ENCODE measurements around the gene RAB11B. TPM values are rescaled to one million over a fixed set of nuclear protein-coding genes. Genes with fewer than 3 reads are reported as not detected.
A peak's percentile ranks its signal among the peaks of the same experiment; 100 is the strongest.

Gene RAB11B
- total and polyA plus RNA-seq, 2 of the 13 experiments (the other 11 are each of a cell fraction or from before 2014, with no cell fraction given) = 6.0 to 28.4 TPM

DNA sequence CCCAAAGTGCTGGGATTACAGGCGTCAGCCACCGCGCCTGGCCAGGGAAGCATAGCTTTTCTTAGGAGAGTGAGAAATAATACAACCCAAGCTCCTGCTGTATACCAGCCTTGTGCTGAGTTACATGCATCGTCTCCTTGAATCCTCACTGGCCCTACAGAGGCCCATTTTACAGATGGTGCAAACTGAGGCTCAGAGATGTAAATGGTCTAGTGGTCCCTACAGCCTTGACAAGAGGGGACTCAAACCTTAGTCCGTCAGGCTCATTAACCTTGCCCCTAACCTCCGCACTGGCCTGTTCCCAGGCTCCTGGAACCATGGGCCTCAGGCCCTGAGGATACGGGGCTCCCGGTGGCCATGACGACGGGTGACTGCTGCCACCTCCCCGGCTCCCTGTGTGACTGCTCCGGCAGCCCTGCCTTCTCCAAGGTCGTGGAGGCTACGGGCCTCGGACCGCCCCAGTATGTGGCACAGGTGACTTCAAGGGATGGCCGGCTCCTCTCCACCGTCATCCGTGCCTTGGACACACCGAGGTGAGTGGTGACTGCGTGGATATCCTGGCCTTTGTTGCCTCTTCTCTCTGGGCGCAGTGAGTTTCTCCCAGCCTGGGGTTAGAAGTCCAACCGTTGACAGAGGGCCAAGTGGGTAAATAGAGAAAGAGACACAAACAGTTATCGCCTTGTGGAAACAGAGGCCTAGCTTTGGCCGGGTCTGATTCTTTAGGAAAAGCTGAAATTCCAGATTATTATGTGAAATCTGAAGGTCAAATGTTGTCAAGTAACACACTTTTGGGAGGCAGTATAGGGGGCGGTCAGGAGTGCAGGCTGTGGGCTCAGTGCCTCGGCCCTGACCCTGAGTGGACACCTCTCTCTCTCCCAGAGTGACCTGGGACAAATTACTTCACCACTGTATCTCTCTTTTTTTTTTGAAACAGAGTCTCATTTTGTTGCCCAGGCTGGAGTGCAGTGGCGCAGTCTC lies 31.6 kb downstream of the RAB11B start (continued):
- TF ChIP-seq GPBP1L1 (CRISPR knock-in tag; IDR thresholded peaks at IDR 0.05) (no peak), ZNF333 (CRISPR knock-in tag; IDR thresholded peaks at IDR 0.05; ENCODE audit: borderline replicate concordance) (no peak), THAP8 (CRISPR knock-in tag; IDR thresholded peaks at IDR 0.05; ENCODE audit: borderline replicate concordance) (no peak), ZNF383 (CRISPR knock-in tag; IDR thresholded peaks at IDR 0.05; ENCODE audit: borderline replicate concordance) (no peak), ZNF414 (CRISPR knock-in tag; IDR thresholded peaks at IDR 0.05) (0 out of 2 replicates have a peak, but pooled peaks have one; percentile 55), BRD4 (CRISPR knock-in tag; IDR thresholded peaks at IDR 0.05) (no peak; the same call in 1 of the 2 replicates), ZNF510 (CRISPR knock-in tag; IDR thresholded peaks at IDR 0.05; ENCODE audit: low read depth) (0 out of 2 replicates have a peak, but pooled peaks have one; percentile 31)
- TF ChIP-seq, protein P1, sequence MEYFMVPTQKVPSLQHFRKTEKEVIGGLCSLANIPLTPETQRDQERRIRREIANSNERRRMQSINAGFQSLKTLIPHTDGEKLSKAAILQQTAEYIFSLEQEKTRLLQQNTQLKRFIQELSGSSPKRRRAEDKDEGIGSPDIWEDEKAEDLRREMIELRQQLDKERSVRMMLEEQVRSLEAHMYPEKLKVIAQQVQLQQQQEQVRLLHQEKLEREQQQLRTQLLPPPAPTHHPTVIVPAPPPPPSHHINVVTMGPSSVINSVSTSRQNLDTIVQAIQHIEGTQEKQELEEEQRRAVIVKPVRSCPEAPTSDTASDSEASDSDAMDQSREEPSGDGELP (IDR thresholded peaks at IDR 0.05; ENCODE audit: borderline replicate concordance, low read depth) = 0 out of 2 replicates have a peak, but pooled peaks have one; percentile 26
- TF ChIP-seq, protein P2, sequence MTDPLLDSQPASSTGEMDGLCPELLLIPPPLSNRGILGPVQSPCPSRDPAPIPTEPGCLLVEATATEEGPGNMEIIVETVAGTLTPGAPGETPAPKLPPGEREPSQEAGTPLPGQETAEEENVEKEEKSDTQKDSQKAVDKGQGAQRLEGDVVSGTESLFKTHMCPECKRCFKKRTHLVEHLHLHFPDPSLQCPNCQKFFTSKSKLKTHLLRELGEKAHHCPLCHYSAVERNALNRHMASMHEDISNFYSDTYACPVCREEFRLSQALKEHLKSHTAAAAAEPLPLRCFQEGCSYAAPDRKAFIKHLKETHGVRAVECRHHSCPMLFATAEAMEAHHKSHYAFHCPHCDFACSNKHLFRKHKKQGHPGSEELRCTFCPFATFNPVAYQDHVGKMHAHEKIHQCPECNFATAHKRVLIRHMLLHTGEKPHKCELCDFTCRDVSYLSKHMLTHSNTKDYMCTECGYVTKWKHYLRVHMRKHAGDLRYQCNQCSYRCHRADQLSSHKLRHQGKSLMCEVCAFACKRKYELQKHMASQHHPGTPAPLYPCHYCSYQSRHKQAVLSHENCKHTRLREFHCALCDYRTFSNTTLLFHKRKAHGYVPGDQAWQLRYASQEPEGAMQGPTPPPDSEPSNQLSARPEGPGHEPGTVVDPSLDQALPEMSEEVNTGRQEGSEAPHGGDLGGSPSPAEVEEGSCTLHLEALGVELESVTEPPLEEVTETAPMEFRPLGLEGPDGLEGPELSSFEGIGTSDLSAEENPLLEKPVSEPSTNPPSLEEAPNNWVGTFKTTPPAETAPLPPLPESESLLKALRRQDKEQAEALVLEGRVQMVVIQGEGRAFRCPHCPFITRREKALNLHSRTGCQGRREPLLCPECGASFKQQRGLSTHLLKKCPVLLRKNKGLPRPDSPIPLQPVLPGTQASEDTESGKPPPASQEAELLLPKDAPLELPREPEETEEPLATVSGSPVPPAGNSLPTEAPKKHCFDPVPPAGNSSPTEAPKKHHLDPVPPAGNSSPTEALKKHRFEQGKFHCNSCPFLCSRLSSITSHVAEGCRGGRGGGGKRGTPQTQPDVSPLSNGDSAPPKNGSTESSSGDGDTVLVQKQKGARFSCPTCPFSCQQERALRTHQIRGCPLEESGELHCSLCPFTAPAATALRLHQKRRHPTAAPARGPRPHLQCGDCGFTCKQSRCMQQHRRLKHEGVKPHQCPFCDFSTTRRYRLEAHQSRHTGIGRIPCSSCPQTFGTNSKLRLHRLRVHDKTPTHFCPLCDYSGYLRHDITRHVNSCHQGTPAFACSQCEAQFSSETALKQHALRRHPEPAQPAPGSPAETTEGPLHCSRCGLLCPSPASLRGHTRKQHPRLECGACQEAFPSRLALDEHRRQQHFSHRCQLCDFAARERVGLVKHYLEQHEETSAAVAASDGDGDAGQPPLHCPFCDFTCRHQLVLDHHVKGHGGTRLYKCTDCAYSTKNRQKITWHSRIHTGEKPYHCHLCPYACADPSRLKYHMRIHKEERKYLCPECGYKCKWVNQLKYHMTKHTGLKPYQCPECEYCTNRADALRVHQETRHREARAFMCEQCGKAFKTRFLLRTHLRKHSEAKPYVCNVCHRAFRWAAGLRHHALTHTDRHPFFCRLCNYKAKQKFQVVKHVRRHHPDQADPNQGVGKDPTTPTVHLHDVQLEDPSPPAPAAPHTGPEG (CRISPR knock-in tag; IDR thresholded peaks at IDR 0.05) = 0 out of 2 replicates have a peak, but pooled peaks have one; percentile 26
- TF ChIP-seq, protein P3, sequence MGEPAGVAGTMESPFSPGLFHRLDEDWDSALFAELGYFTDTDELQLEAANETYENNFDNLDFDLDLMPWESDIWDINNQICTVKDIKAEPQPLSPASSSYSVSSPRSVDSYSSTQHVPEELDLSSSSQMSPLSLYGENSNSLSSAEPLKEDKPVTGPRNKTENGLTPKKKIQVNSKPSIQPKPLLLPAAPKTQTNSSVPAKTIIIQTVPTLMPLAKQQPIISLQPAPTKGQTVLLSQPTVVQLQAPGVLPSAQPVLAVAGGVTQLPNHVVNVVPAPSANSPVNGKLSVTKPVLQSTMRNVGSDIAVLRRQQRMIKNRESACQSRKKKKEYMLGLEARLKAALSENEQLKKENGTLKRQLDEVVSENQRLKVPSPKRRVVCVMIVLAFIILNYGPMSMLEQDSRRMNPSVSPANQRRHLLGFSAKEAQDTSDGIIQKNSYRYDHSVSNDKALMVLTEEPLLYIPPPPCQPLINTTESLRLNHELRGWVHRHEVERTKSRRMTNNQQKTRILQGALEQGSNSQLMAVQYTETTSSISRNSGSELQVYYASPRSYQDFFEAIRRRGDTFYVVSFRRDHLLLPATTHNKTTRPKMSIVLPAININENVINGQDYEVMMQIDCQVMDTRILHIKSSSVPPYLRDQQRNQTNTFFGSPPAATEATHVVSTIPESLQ (CRISPR knock-in tag; conservative IDR thresholded peaks at IDR 0.05) = no peak
- TF ChIP-seq, protein P4, sequence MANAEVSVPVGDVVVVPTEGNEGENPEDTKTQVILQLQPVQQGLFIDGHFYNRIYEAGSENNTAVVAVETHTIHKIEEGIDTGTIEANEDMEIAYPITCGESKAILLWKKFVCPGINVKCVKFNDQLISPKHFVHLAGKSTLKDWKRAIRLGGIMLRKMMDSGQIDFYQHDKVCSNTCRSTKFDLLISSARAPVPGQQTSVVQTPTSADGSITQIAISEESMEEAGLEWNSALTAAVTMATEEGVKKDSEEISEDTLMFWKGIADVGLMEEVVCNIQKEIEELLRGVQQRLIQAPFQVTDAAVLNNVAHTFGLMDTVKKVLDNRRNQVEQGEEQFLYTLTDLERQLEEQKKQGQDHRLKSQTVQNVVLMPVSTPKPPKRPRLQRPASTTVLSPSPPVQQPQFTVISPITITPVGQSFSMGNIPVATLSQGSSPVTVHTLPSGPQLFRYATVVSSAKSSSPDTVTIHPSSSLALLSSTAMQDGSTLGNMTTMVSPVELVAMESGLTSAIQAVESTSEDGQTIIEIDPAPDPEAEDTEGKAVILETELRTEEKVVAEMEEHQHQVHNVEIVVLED (CRISPR knock-in tag; IDR thresholded peaks at IDR 0.05; ENCODE audit: borderline replicate concordance) = peak; percentile 42; the same call in 1 of the 2 replicates
